Activated CD4-positive, alpha-beta memory T cell treated with anti-CD3 and anti-CD28 coated beads, Interleukin-2, amount 10 ng/mL, durations not matched to agents 7 days and 5 days (primary cell): ENCODE data around the gene IGF2BP3. TPM values are rescaled to one million over a fixed set of nuclear protein-coding genes. Genes with fewer than 3 reads are reported as not detected.

Experiments used
- CTCF ChIA-PET: fragments of 350-600 bp; sonication (Branson Sonifier 250); formaldehyde crosslinking; loops from one replicate; lab custom pipeline; 2021; ENCODE audit warnings: antibody characterized with exemption, inconsistent platforms; lab: Charles Lee
- POLR2A ChIA-PET: fragments of 350-600 bp; sonication (Branson Sonifier 250); formaldehyde crosslinking; loops from one replicate; lab custom pipeline; 2021; ENCODE audit warnings: antibody characterized with exemption; lab: Charles Lee
- DNase-seq: peaks from one replicate; pipeline ENCODE4 v3.0.0-alpha.2; 2020
- H3K27ac Mint-ChIP-seq: one replicate; pipeline ENCODE4 v1.8.0; 2021; ENCODE audit warnings: mild to moderate bottlenecking, mixed read lengths
- H3K27me3 Mint-ChIP-seq: one replicate; pipeline ENCODE4 v1.8.0; 2021; ENCODE audit warnings: mixed read lengths
- H3K36me3 Mint-ChIP-seq: one replicate; pipeline ENCODE4 v1.8.0; 2021; ENCODE audit warnings: low read depth, mixed read lengths
- H3K4me1 Mint-ChIP-seq: one replicate; pipeline ENCODE4 v1.8.0; 2021; ENCODE audit warnings: mixed read lengths
- H3K4me3 Mint-ChIP-seq: one replicate; pipeline ENCODE4 v1.8.0; 2021; ENCODE audit warnings: mild to moderate bottlenecking, mixed read lengths
- H3K9me3 Mint-ChIP-seq: one replicate; pipeline ENCODE4 v1.8.0; 2021; ENCODE audit warnings: mixed read lengths
- total RNA-seq, 2 experiments: library from RNA; stranded (reverse); gene quantifications; one replicate each; pipeline ENCODE4 v1.2.3, GENCODE V29; 2021

The IGF2BP3 gene
- total RNA-seq, 2 experiments from 2014 or later: 0.48 to 0.68 TPM

- POLR2A ChIA-PET: no interaction called here
- no peak for DNase-seq
- Mint-ChIP-seq H3K27me3 (peaks cover 14% of the 10 kb centered on the region), H3K27ac (no peak overlapping the region), H3K9me3 (no peaks in the 10 kb centered on the region), H3K4me3 (no peak overlapping the region), H3K4me1 (peaks cover 24% of the 10 kb centered on the region), H3K36me3 (no peaks in the 10 kb centered on the region)
- CTCF ChIA-PET: interaction anchor here (0.7 kb wide), 1 partner anchor 15 kb away, joined by 4 read pairs; no protein-coding TSS in a partner anchor
These were observed 127.2 kb downstream of the IGF2BP3 start for GRCh38 chr7:23343102-23343501.

GRCh38 chr7:23341846-23342598 is 128.3 kb downstream of the IGF2BP3 start:
- Mint-ChIP-seq H3K27me3 (peaks cover 20% of the 10 kb centered on the region), H3K4me3 (no peak overlapping the region), H3K36me3 (no peaks in the 10 kb centered on the region), H3K4me1 (peaks cover 16% of the 10 kb centered on the region), H3K9me3 (no peaks in the 10 kb centered on the region), H3K27ac (no peak overlapping the region)
- POLR2A ChIA-PET: no interaction called here
- CTCF ChIA-PET: no interaction called here
- no peak for DNase-seq

GRCh38 chr7:23338863-23339262 is 131.4 kb downstream of the IGF2BP3 start:
- Mint-ChIP-seq H3K27ac (no peak overlapping the region), H3K4me1 (peaks cover 3% of the 10 kb centered on the region), H3K27me3 (peaks cover 23% of the 10 kb centered on the region), H3K4me3 (no peak overlapping the region), H3K36me3 (no peaks in the 10 kb centered on the region), H3K9me3 (no peaks in the 10 kb centered on the region)
- CTCF ChIA-PET: no interaction called here
- no peak for DNase-seq
- POLR2A ChIA-PET: interaction anchor here (2.2 kb wide), 1 partner anchor 39 kb away, joined by 6 read pairs; the partner anchor contains the start of gene MALSU1

GRCh38 chr7:23338439-23338838 is 131.9 kb downstream of the IGF2BP3 start:
- no peak overlapping the region for H3K27ac Mint-ChIP-seq
- DNase-seq: no peak
- CTCF ChIA-PET: no interaction called here
- H3K27me3 Mint-ChIP-seq: peaks cover 20% of the 10 kb centered on the region
- no peaks in the 10 kb centered on the region for H3K36me3 Mint-ChIP-seq
- H3K9me3 Mint-ChIP-seq: no peaks in the 10 kb centered on the region
- no peak overlapping the region for H3K4me3 Mint-ChIP-seq
- H3K4me1 Mint-ChIP-seq: no peaks in the 10 kb centered on the region
- POLR2A ChIA-PET: interaction anchor here (2.2 kb wide), 1 partner anchor 39 kb away, joined by 6 read pairs; the partner anchor contains the start of gene MALSU1

GRCh38 chr7:23337374-23337773 is 132.9 kb downstream of the IGF2BP3 start:
- ChIA-PET POLR2A (interaction anchor here (2.2 kb wide), 1 partner anchor 38 kb away, joined by 6 read pairs; the partner anchor contains the start of gene MALSU1), CTCF (interaction anchor here (0.7 kb wide), 1 partner anchor 59 kb away, joined by 3 read pairs; no protein-coding TSS in a partner anchor)
- no peak overlapping the region for H3K27ac Mint-ChIP-seq
- no peaks in the 10 kb centered on the region for H3K9me3 Mint-ChIP-seq
- no peak for DNase-seq
- H3K4me1 Mint-ChIP-seq: no peaks in the 10 kb centered on the region
- peaks cover 21% of the 10 kb centered on the region for H3K27me3 Mint-ChIP-seq
- no peaks in the 10 kb centered on the region for H3K36me3 Mint-ChIP-seq
- H3K4me3 Mint-ChIP-seq: no peak overlapping the region

- peaks cover 24% of the 10 kb centered on the region for H3K27me3 Mint-ChIP-seq
- H3K9me3 Mint-ChIP-seq: no peaks in the 10 kb centered on the region
- no peak for DNase-seq
- H3K4me1 Mint-ChIP-seq: no peaks in the 10 kb centered on the region
- CTCF ChIA-PET: interaction anchor here (0.7 kb wide), 1 partner anchor 58 kb away, joined by 3 read pairs; no protein-coding TSS in a partner anchor
- H3K4me3 Mint-ChIP-seq: no peak overlapping the region
- H3K36me3 Mint-ChIP-seq: no peaks in the 10 kb centered on the region
- POLR2A ChIA-PET: interaction anchor here (2.2 kb wide), 1 partner anchor 37 kb away, joined by 6 read pairs; the partner anchor contains the start of gene MALSU1
- H3K27ac Mint-ChIP-seq: no peak overlapping the region
These were observed 133.4 kb downstream of the IGF2BP3 start for GRCh38 chr7:23336799-23337283.

GRCh38 chr7:23336086-23336485 is 134.2 kb downstream of the IGF2BP3 start:
- ChIA-PET POLR2A (no interaction called here), CTCF (no interaction called here)
- Mint-ChIP-seq H3K27me3 (peaks cover 24% of the 10 kb centered on the region), H3K4me3 (no peak overlapping the region), H3K4me1 (no peaks in the 10 kb centered on the region), H3K27ac (no peak overlapping the region), H3K36me3 (no peaks in the 10 kb centered on the region), H3K9me3 (no peaks in the 10 kb centered on the region)
- DNase-seq: no peak

GRCh38 chr7:23335621-23336020 is 134.7 kb downstream of the IGF2BP3 start:
- Mint-ChIP-seq H3K27me3 (peaks cover 24% of the 10 kb centered on the region), H3K27ac (no peak overlapping the region), H3K9me3 (no peaks in the 10 kb centered on the region), H3K4me3 (no peak overlapping the region), H3K36me3 (no peaks in the 10 kb centered on the region), H3K4me1 (no peaks in the 10 kb centered on the region)
- ChIA-PET POLR2A (no interaction called here), CTCF (no interaction called here)
- DNase-seq: no peak

- POLR2A ChIA-PET: no interaction called here
- no peak overlapping the region for H3K27ac Mint-ChIP-seq
- peaks cover 24% of the 10 kb centered on the region for H3K27me3 Mint-ChIP-seq
- no peaks in the 10 kb centered on the region for H3K9me3 Mint-ChIP-seq
- no peaks in the 10 kb centered on the region for H3K36me3 Mint-ChIP-seq
- H3K4me3 Mint-ChIP-seq: no peak overlapping the region
- CTCF ChIA-PET: no interaction called here
- no peak for DNase-seq
- no peaks in the 10 kb centered on the region for H3K4me1 Mint-ChIP-seq
These were observed 135.2 kb downstream of the IGF2BP3 start for GRCh38 chr7:23335136-23335535.

GRCh38 chr7:23334482-23335056 is 135.7 kb downstream of the IGF2BP3 start:
- Mint-ChIP-seq H3K9me3 (no peaks in the 10 kb centered on the region), H3K36me3 (no peaks in the 10 kb centered on the region), H3K27me3 (peaks cover 24% of the 10 kb centered on the region), H3K4me1 (peaks cover under 1% of the 10 kb centered on the region), H3K27ac (no peak overlapping the region), H3K4me3 (no peak overlapping the region)
- ChIA-PET POLR2A (no interaction called here), CTCF (no interaction called here)
- no peak for DNase-seq

- H3K9me3 Mint-ChIP-seq: no peaks in the 10 kb centered on the region
- peaks cover 18% of the 10 kb centered on the region for H3K27me3 Mint-ChIP-seq
- ChIA-PET CTCF (interaction anchor here (1.3 kb wide), 1 partner anchor 24 kb away, joined by 5 read pairs; no protein-coding TSS in a partner anchor), POLR2A (no interaction called here)
- no peak overlapping the region for H3K27ac Mint-ChIP-seq
- peaks cover 2% of the 10 kb centered on the region for H3K4me1 Mint-ChIP-seq
- no peak overlapping the region for H3K4me3 Mint-ChIP-seq
- no peak for DNase-seq
- H3K36me3 Mint-ChIP-seq: no peaks in the 10 kb centered on the region
These were observed 136.5 kb downstream of the IGF2BP3 start for GRCh38 chr7:23333671-23334246.

- Mint-ChIP-seq H3K9me3 (no peaks in the 10 kb centered on the region), H3K27me3 (peaks cover 18% of the 10 kb centered on the region), H3K27ac (no peak overlapping the region), H3K4me1 (peaks cover 2% of the 10 kb centered on the region), H3K36me3 (no peaks in the 10 kb centered on the region), H3K4me3 (no peak overlapping the region)
- CTCF ChIA-PET: interaction anchor here (1.3 kb wide), 1 partner anchor 25 kb away, joined by 5 read pairs; no protein-coding TSS in a partner anchor
- POLR2A ChIA-PET: no interaction called here
- DNase-seq: no peak
These were observed 137.2 kb downstream of the IGF2BP3 start for GRCh38 chr7:23332910-23333612.
